K562 (cell line): ENCODE results near the gene ACOX2. TPM values are rescaled to one million over a fixed set of nuclear protein-coding genes. Genes with fewer than 3 reads are reported as not detected.

Experiments
- ARID3B ChIP-seq: fragments of 250-450 bp; sonication (Bioruptor Pico); IDR thresholded peaks from 2 replicates; pipeline ENCODE4 v1.4.0; 2020; ENCODE audit warnings: borderline replicate concordance
- KLF1 ChIP-seq: fragments of 450-650 bp; IDR thresholded peaks from 2 replicates; pipeline ENCODE4 v1.6.1; 2016; ENCODE audit warnings: missing genetic modification characterization, missing compliant biosample characterization
- SMARCA5 ChIP-seq: fragments of 450-650 bp; IDR thresholded peaks from 2 replicates; pipeline ENCODE4 v1.6.1; 2016
- STAT6 ChIP-seq: sonication (generic); formaldehyde crosslinking; IDR thresholded peaks from 2 replicates; pipeline ENCODE4 v1.8.1; 2023; ENCODE audit warnings: mild to moderate bottlenecking, missing genetic modification reagents
- TAL1 ChIP-seq: fragments of 450-650 bp; IDR thresholded peaks from 2 replicates; pipeline ENCODE4 v1.6.1; 2016; ENCODE audit warnings: mild to moderate bottlenecking
- ZBTB40 ChIP-seq, 2 experiments: fragments of 450-650 bp in 1 of 2; sonication (generic) in 1 of 2; formaldehyde crosslinking in 1 of 2; IDR thresholded peaks; 2 replicates each; pipeline versions ENCODE4 v1.7.1 to v1.9.0; 2016 to 2022; ENCODE audit warnings: inconsistent platforms in 1 of 2, mild to moderate bottlenecking in 1 of 2, missing genetic modification reagents in 1 of 2
- ZSCAN29 ChIP-seq: fragments of 450-650 bp; IDR thresholded peaks from 2 replicates; pipeline ENCODE4 v1.6.1; 2017
- polyA plus RNA-seq, 8 experiments: library from polyadenylated mRNA; depleted of rRNA in 4 of 8; stranded (reverse) in 5 of 8; unstranded in 3 of 8; fragments of >200 nt; fragmentation: Nextera tagmentation in 2 of 8; fragmentation: Illumina TruSeq in 1 of 8; extraction: Ambion mirVana in 2 of 8; extraction: Trizol in 1 of 8; gene quantifications; 2 replicates each; pipeline versions ENCODE4 v1.2.1 to v1.2.3, GENCODE V29; 2011 to 2014; ENCODE audit warnings: inconsistent platforms in 1 of 8, missing spikeins in 1 of 8
- total RNA-seq, 7 experiments: library from RNA; depleted of rRNA in 6 of 7; stranded (reverse); fragments of >200 nt in 6 of 7; fragmentation: Illumina TruSeq in 2 of 7; extraction: Trizol in 2 of 7; gene quantifications; 2 replicates each; pipeline versions ENCODE4 v1.2.1 to v1.2.3, GENCODE V29; 2011 to 2021; ENCODE audit warnings: low replicate concordance in 1 of 7

The ACOX2 gene
- total and polyA plus RNA-seq, 9 of the 15 experiments (the other 6 are each of a cell fraction or from before 2014, with no cell fraction given), result 0.15 TPM; not detected in 8

- TF ChIP-seq ZBTB40 (IDR thresholded peaks at IDR 0.05), result no peak
- TF ChIP-seq ZBTB40 (CRISPR knock-in tag; IDR thresholded peaks at IDR 0.05), result no peak
- TF ChIP-seq TAL1, result no peak
- TF ChIP-seq SMARCA5, result no peak
- TF ChIP-seq ARID3B (CRISPR knock-in tag), result no peak
- TF ChIP-seq ZSCAN29, result no peak
- TF ChIP-seq STAT6, result no peak
- no peak for TF ChIP-seq KLF1 (tag)
Measured at GRCh38 chr3:58556761-58557221, 19.8 kb upstream of the ACOX2 start (continued).
